AG20443 (cell line): ENCODE measurements around the gene PATL1.

Experiments
- DNase-seq: peaks from one replicate; pipeline ENCODE4 v3.0.0; 2012; ENCODE audit warnings: low spot score, mixed read lengths

The PATL1 gene

DNA sequence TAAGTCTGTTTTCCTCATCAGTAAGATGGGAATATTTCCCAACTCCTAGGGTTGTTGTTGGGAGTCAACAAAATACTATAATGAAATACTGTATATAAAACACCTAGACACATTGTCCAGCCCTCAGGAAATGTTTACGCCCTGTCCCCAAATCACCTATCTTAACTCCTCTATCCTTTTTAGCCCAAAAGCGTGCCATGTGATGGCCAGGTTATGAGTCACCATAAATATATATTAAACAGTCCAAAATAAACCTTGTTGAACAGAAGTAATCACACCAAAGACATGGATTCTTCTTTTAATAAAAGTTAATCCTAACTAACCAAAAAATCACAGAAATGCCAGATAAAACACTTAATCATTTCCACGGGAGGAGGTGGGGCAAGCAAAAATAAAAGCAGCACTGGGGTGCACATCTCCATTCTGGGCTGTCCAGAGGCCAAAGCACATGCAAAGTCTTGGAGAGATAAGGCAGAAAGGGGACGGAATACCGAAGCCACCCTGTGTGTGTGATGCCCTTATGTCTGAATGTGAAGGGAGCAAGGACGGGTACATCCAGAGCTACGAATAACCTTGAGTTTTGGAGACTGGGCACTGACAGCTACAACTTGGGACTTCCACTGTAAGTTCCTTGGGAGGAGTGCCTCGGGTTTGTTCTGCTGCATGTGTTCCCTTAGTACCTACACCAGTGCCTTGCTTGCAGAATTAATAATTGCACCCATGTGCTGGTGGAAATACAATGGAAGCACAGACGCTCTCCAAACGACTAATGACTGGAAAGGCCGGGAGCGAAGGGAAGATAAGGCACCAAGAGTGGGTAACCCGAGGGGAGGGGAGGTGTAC is 54.3 kb downstream of the PATL1 start:
- no peak for DNase-seq

GRCh38 chr11:59611570-59612565 is 57.0 kb downstream of the PATL1 start:
- DNase-seq = no peak

- no peak for DNase-seq
Measured at GRCh38 chr11:59610289-59610688, 58.5 kb downstream of the PATL1 start.

GRCh38 chr11:59607703-59608454 is 61.0 kb downstream of the PATL1 start:
- no peak for DNase-seq

DNA sequence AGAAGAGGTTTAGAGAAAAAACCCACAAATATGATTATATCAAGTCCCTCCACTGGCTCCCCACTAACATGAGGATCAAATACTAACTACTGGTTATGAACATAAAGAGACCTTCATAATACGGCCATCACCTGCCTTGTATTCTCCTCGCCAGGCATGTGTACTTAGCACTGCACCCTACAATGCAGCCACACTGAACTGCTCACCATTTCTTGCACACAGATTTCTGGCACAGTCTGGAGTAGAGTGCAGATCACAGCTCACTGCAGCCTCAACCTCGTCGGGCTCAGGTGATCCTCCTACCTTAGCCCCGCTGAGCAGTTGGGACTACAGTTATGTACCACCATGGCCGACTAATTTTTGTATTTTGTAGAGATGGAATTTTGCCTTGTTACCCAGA is 66.4 kb downstream of the PATL1 start:
- DNase-seq = no peak

- no peak for DNase-seq
Measured at GRCh38 chr11:59601788-59602187, 67.0 kb downstream of the PATL1 start.

DNA sequence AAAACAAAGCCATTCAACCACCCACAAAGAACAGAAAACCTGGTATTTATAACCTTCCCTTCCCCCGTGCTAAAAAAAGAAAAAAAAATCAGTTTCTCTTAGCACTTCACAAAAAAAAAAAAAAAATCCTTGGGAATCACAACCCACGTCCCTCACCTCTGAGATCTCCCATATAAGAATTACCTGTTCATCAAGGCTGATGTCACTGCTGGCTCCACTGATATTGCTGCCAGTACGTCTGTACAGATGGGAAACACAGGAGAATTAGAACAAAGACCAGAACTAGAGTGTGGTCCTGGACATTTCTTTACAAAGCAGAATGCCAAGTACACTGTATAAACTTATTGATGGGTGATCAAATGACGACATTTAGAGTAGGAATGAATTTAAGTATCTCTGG is 68.2 kb downstream of the PATL1 start:
- no peak for DNase-seq

- no peak for DNase-seq
Measured at GRCh38 chr11:59600234-59600633, 68.6 kb downstream of the PATL1 start.

DNA sequence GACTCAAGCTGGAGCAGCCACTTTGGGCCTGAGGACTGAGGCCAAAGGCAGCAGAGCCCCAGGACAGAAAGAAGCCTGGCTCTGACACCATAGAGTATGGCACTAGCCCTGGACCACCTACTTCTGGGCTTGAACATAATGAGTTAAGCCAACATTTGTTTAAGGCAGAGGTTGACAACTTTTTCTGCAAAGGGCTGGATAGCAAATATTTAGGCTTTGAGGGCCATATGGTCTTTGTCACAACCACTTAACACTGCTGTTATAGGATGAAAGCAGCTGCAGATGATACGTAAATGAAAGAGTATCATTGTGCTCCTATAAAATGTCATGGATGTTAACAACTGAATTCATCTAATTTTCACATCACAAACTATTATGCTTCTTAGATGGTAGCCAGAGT is 69.9 kb downstream of the PATL1 start:
- no peak for DNase-seq
